Gastroesophageal sphincter (tissue), 4 donors: ENCODE measurements around the gene SLA2. TPM values are rescaled to one million over a fixed set of nuclear protein-coding genes. Genes with fewer than 3 reads are reported as not detected.
A peak's percentile ranks its signal among the peaks of the same experiment; 100 is the strongest.

Source experiments
- ATAC-seq: fragments of 150-250 bp; one replicate; pipeline ENCODE4 v1.9.1; 2016; ENCODE audit warnings: mild to moderate bottlenecking, moderate library complexity
- H3K27ac ChIP-seq, 4 donors: fragments of 200-600 bp; sonication (generic) in 3 of 4; 1 replicate in 3 of 4; 2 replicates in 1 of 4; pipeline ENCODE4 v1.5.1; 2016 to 2019
- H3K27me3 ChIP-seq: fragments of 200-600 bp; sonication (generic); one replicate; pipeline ENCODE4 v1.5.1; 2019
- H3K36me3 ChIP-seq, 2 donors: fragments of 200-600 bp; sonication (generic); one replicate each; pipeline ENCODE4 v1.5.1; 2019; ENCODE audit warnings: control low read depth in 1 of 2
- H3K4me1 ChIP-seq, 3 donors: fragments of 200-600 bp; sonication (generic); 1 replicate in 2 of 3; 2 replicates in 1 of 3; pipeline ENCODE4 v1.5.1; 2016 to 2019; ENCODE audit warnings: control low read depth in 2 of 3
- H3K4me3 ChIP-seq, 2 donors: fragments of 200-600 bp; sonication (generic); one replicate each; pipeline ENCODE4 v1.5.1; 2019; ENCODE audit warnings: mild to moderate bottlenecking in 1 of 2, moderate library complexity in 1 of 2
- H3K9me3 ChIP-seq, 3 donors: fragments of 200-600 bp; sonication (generic); one replicate each; pipeline ENCODE4 v1.5.1; 2017 to 2019; ENCODE audit warnings: control low read depth in 2 of 3
- EP300 ChIP-seq: sonication (generic); formaldehyde crosslinking; IDR thresholded peaks from one replicate; pipeline ENCODE4 v1.6.1; 2017; ENCODE audit warnings: antibody characterized with exemption, mild to moderate bottlenecking
- POLR2A ChIP-seq, 2 donors: fragments of 450-650 bp; IDR thresholded peaks; one replicate each; pipeline ENCODE4 v1.6.1; 2017; ENCODE audit warnings: antibody characterized with exemption in 2 of 2, mild to moderate bottlenecking in 2 of 2, moderate library complexity in 1 of 2
- POLR2AphosphoS5 ChIP-seq: sonication (generic); formaldehyde crosslinking; IDR thresholded peaks from one replicate; pipeline ENCODE4 v1.6.1; 2017; ENCODE audit warnings: antibody characterized with exemption
- WGBS, 2 donors: methylation state at CpG; one replicate each; pipeline ENCODE4 v1.1.5; 2018; ENCODE audit warnings: low coverage in 1 of 2; 5-methylcytosine and 5-hydroxymethylcytosine counted together
- total RNA-seq, 4 donors: library from RNA; depleted of rRNA; stranded (reverse); fragments of >200 nt; gene quantifications; one replicate each; pipeline ENCODE4 v1.1.0, GENCODE V29; 2016
- TF ChIP-seq, protein P1 (sequence below), 4 experiments: fragments of 200-600 bp in 2 of 4; fragments of 450-650 bp in 2 of 4; sonication (generic) in 1 of 4; IDR thresholded peaks; one replicate each; pipeline ENCODE4 v1.5.1; 2017 to 2019; ENCODE audit warnings: antibody characterized with exemption in 4 of 4, mild to moderate bottlenecking in 2 of 4, moderate library complexity in 2 of 4

SLA2 gene
- total RNA-seq, 4 donors from 2014 or later, result 0.13 TPM; not detected in 3

DNA sequence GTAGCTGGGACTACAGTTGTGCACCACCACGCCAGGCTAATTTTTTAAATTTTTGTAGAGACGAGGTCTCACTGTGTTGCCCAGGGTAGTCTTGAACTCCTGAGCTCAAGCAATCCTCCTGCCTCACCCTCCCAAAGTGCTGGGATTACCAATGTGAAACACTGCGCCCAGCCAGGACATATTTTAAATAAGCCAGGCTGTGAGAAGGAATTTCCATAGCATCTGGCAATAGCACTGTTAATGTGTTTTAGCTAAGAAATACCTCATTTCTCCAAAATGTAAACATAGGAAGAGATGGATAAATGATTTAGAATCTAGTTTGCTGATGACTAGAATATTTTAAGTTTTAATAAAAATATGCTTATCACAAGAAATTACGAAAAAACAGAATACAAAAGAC, 27.0 kb upstream of the SLA2 start:
- H3K4me3 ChIP-seq, result no peak overlapping the region
- H3K36me3 ChIP-seq, result peaks cover 0 to 73% of the 10 kb centered on the region in 2 donors

DNA sequence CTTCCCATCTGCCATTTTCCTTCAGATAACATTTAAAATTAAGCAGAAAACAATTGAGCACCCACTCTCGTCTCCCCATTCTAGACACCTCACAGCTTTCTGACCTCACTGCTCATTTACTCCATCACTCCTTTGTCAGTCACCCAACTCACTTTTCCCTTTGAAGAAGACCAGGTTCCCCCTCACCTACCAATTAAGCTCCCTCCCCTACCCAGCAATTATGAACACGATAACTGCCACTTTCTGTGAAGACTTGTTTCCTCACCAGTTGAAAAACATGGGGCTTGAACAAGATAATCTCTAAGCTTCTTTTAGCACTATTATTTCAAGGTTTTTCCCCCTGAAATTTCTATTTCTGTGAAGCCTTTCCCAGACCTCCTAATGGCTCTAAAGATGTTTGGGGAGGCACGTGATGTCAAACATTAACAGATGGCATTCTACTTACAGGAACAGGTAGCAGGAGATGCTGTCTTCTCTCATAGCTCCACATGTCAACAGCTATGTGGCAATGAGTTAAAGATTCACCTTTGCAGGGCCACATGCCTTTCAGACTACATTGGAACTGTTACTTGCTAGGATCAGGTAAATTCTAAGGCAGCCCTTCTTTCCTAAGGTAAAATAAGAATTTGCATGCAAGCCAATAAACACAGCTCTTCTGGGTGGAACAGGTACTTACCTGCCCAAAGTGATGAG, 24.8 kb upstream of the SLA2 start:
- H3K36me3 ChIP-seq, result peaks cover 0 to 66% of the 10 kb centered on the region in 2 donors
- H3K4me3 ChIP-seq, result no peak overlapping the region
- ATAC-seq, result no peak
- TF ChIP-seq POLR2A (IDR thresholded peaks at IDR 0.05), result no peak
- TF ChIP-seq EP300, result no peak
- no peaks in the 10 kb centered on the region for H3K27me3 ChIP-seq
- no peak overlapping the region for H3K27ac ChIP-seq
- no peaks in the 10 kb centered on the region for H3K4me1 ChIP-seq
- WGBS, 2 donors, result 92 to 95% methylated on average over 2 to 3 of the region's 3 CpGs
- H3K9me3 ChIP-seq, result no peaks in the 10 kb centered on the region

More for the DNA sequence above, 27.0 kb upstream of the SLA2 start:
- TF ChIP-seq EP300 (no peak), POLR2A (IDR thresholded peaks at IDR 0.05) (no peak), POLR2AphosphoS5 (no peak)
- TF ChIP-seq, protein P1, sequence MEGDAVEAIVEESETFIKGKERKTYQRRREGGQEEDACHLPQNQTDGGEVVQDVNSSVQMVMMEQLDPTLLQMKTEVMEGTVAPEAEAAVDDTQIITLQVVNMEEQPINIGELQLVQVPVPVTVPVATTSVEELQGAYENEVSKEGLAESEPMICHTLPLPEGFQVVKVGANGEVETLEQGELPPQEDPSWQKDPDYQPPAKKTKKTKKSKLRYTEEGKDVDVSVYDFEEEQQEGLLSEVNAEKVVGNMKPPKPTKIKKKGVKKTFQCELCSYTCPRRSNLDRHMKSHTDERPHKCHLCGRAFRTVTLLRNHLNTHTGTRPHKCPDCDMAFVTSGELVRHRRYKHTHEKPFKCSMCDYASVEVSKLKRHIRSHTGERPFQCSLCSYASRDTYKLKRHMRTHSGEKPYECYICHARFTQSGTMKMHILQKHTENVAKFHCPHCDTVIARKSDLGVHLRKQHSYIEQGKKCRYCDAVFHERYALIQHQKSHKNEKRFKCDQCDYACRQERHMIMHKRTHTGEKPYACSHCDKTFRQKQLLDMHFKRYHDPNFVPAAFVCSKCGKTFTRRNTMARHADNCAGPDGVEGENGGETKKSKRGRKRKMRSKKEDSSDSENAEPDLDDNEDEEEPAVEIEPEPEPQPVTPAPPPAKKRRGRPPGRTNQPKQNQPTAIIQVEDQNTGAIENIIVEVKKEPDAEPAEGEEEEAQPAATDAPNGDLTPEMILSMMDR (IDR thresholded peaks at IDR 0.05), result no peak
- no peak overlapping the region for H3K27ac ChIP-seq
- no peaks in the 10 kb centered on the region for H3K4me1 ChIP-seq
- no peak for ATAC-seq
- H3K9me3 ChIP-seq, result no peaks in the 10 kb centered on the region
- 60 to 78% methylated on average over 1 to 3 of the region's 4 CpGs for WGBS, 2 donors
- H3K27me3 ChIP-seq, result no peaks in the 10 kb centered on the region

DNA sequence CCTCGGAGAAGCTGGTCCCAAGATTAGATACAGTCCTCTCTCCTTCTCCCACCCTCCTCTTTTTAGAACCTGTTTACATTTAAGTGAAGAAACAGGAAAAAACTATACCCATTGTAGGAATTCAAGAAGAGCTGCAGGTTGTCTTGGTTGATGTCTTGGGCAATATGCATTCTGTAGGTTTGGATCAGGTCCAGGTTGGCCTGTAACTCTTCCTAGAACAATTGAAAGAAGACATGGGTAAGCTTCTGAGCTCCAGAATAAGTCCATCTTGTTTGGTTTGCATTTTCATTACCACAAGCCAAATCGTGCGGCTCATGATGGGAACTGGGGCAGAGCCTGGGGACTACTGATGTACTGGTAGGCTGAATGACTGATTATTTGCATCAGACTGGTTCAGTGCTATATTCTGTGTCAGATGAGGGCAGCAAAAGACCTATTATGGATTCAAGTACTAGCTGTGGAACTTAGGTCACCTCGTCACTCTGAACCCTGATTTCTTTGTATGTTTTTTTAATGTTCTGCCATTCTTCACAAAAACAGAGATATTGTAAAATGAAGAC, 20.3 kb upstream of the SLA2 start:
- Histone ChIP-seq H3K4me1 (no peaks in the 10 kb centered on the region), H3K36me3 (peaks cover 0 to 90% of the 10 kb centered on the region in 2 donors), H3K27ac (no peak overlapping the region), H3K4me3 (no peak overlapping the region), H3K27me3 (no peaks in the 10 kb centered on the region), H3K9me3 (no peaks in the 10 kb centered on the region)
- WGBS, 2 donors, result 65 to 67% methylated on average over 3 to 4 of the region's 4 CpGs
- no peak for TF ChIP-seq POLR2A (IDR thresholded peaks at IDR 0.05)
- no peak for TF ChIP-seq EP300
- TF ChIP-seq, protein P1 (IDR thresholded peaks at IDR 0.05), result peak in 2 of 4 experiments; percentile 13 to 14
- TF ChIP-seq POLR2AphosphoS5, result no peak
- ATAC-seq, result no peak

DNA sequence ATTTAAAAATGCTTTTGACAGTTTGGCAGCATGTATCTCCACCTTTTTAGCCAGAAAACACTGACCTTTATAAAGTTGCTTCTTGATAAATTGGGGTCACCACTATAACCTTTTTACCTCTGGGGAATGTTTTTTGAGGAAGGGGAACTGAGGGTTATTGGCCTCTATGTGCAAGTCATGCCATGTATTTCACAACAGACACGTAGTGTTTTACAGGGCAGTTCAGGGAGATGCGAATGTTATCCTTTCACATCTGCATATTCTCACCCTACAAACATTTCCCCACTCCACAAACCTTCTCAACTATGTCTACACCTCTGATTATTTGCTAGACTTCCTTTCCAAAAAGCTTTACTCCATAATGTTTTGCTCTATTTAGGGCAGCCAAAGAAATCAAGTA, 17.0 kb upstream of the SLA2 start:
- Histone ChIP-seq H3K4me3 (no peak overlapping the region), H3K9me3 (no peaks in the 10 kb centered on the region), H3K4me1 (no peaks in the 10 kb centered on the region), H3K27me3 (no peaks in the 10 kb centered on the region), H3K27ac (no peak overlapping the region), H3K36me3 (peaks cover 0 to 90% of the 10 kb centered on the region in 2 donors)
- no peak for ATAC-seq
- no peak for TF ChIP-seq POLR2AphosphoS5
- TF ChIP-seq, protein P1 (IDR thresholded peaks at IDR 0.05), result no peak
- no peak for TF ChIP-seq POLR2A (IDR thresholded peaks at IDR 0.05)
- TF ChIP-seq EP300, result no peak
- WGBS, 2 donors, result 80 to 100% methylated on average over 1 to 2 of the region's 2 CpGs

DNA sequence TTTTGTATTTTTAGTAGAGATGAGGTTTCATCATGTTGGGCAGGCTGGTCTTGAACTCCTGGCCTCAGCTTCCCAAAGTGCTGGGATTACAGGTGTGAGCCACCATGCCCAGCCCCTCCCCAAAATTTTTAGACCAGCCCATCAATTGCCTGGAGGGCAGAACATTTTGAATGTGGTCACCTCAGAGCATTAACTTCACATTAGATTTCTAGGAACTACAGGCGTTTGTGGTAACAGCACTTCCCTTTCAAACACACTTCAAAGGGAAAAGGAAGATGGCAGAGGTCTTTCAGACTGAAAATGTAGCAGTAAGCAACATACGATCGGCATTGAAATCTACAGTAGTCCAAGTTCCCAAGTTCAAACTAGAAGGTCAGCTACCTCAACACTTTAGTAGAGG, 12.3 kb upstream of the SLA2 start:
- 86 to 91% methylated on average over 1 to 3 of the region's 3 CpGs for WGBS, 2 donors
- no peaks in the 10 kb centered on the region for H3K27me3 ChIP-seq

More for the DNA sequence above, 12.3 kb upstream of the SLA2 start:
- TF ChIP-seq POLR2AphosphoS5 (no peak), EP300 (no peak), POLR2A (IDR thresholded peaks at IDR 0.05) (no peak)
- TF ChIP-seq, protein P1 (IDR thresholded peaks at IDR 0.05), result no peak
- H3K4me1 ChIP-seq, result no peaks in the 10 kb centered on the region
- H3K4me3 ChIP-seq, result no peak overlapping the region
- no peak for ATAC-seq
- no peak overlapping the region for H3K27ac ChIP-seq
- H3K9me3 ChIP-seq, result no peaks in the 10 kb centered on the region
- peaks cover 0 to 94% of the 10 kb centered on the region in 2 donors for H3K36me3 ChIP-seq
